GM23248 (cell line): ENCODE results near the gene SRMS.

Experiments used
- EZH2 ChIP-seq: fragments of 200-600 bp; sonication (generic); IDR thresholded peaks from 2 replicates; pipeline ENCODE4 v1.6.1; 2018; ENCODE audit warnings: antibody characterized with exemption, mild to moderate bottlenecking; ENCODE audit not compliant: insufficient read depth, poor library complexity, severe bottlenecking
- EZH2phosphoT487 ChIP-seq: fragments of 200-600 bp; sonication (generic); IDR thresholded peaks from 2 replicates; pipeline ENCODE4 v1.6.1; 2018; ENCODE audit warnings: antibody characterized with exemption, moderate library complexity, mild to moderate bottlenecking, low read depth; ENCODE audit not compliant: insufficient read depth

DNA sequence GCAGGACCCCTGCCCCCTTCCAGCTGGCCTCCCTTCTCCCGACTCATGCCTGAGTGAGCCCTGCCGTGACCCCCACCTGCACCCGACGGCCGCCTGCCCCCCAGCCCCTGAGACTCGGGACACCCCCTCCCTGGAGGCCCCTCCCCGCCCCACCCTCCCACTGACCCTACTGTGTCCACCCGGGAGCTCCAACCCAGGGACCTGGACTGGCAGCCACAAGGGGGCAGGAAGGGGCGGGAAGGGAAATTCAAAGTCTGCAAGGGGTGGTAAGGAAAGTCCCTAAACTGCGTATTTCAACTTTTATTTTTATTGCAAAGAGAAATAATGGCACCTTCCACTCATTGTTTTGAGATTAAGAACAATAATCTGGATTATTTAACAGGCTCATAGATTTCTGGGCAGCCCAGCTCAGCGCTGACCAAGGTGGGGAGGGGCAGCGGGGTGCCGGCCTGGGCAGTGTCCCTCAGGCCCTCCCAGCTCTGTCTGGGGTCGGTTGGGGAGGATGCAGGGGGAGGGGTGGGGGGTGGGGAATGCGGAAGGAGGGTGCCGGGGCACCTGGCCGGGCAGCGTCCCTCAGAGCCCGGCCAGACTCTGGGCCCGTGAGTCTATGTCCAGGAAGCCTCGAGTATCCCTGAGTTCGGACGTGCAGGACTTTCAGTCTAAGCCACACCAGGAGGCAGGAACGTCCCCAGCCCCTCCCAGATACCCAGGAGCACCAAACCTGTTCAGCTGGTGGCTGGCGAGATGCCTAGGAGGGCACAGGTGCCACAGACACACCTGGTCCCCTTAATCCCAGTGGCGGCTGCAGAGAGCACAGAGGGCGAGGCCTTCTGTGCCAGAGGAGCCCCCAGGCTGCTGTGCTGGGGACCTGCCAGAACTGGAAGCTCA is 9.1 kb downstream of the SRMS start:
- TF ChIP-seq EZH2phosphoT487 (no peak), EZH2 (no peak)
